ENCODE measurements around the gene SLC37A1. TPM values are rescaled to one million over a fixed set of nuclear protein-coding genes. Genes with fewer than 3 reads are reported as not detected.
A peak's percentile ranks its signal among the peaks of the same experiment; 100 is the strongest.

The SLC37A1 gene
- total and polyA plus RNA-seq, 8 donors: 4.7 to 14.3 (median 7.9) TPM

DNA sequence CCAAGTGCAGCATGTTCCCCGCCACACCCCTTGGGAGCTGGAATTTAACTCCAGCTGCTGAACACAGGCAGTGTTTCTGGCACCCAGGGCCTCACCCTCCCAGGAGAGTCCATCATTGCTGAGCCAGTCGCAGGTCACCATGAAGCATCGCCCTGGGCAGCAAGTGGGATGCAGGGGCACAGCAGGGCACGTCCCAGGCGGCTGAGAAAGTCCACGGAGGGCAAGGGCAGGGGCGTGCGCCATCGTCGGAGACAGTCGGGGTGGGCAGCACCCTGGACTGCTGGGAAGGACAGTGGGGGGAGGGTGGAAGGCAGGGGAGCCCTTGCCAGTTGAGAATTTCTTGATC lies 70.6 kb downstream of the SLC37A1 start:
- Histone ChIP-seq H3K27me3 (no peaks in the 10 kb centered on the region), H3K4me1 (no peaks in the 10 kb centered on the region), H3K9me3 (no peaks in the 10 kb centered on the region), H3K27ac (no peak overlapping the region), H3K4me3 (no peak overlapping the region), H3K36me3 (no peaks in the 10 kb centered on the region)
- 78 to 86% methylated on average over 11 of the region's 11 CpGs for WGBS, 2 donors
- ATAC-seq: no peak
- no peak for FAIRE-seq
- no peak for TF ChIP-seq CTCF (IDR thresholded peaks at IDR 0.05)
- DNase-seq: peak in 1 of 6 donors; percentile 41
- intact Hi-C loops (cut with DNase I): no loop called here

DNA sequence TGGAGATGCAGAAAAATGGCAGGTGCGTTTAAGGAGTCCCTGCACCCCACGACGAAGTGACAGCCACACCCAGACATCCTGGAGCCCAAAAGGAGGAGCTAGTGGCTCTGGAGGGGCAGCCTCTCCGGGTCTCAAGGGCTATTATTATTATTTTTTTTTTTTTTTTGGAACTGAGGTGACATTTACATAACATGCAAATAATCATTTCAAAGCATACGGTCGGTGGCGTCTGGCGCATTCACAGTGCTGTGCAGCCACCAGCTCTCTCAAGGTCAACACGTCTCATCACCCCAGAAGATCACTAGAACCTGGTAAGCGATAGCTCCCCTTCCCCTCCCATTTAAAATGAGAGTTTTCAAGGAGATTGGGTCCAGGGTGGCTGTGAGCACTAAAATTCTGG lies 72.2 kb downstream of the SLC37A1 start:
- intact Hi-C loops (cut with DNase I): no loop called here
- no peak for FAIRE-seq
- Histone ChIP-seq H3K27me3 (no peaks in the 10 kb centered on the region), H3K4me3 (no peak overlapping the region), H3K9me3 (no peaks in the 10 kb centered on the region), H3K36me3 (no peaks in the 10 kb centered on the region), H3K27ac (no peak overlapping the region), H3K4me1 (no peaks in the 10 kb centered on the region)
- no peak for ATAC-seq
- no peak for TF ChIP-seq CTCF (IDR thresholded peaks at IDR 0.05)
- DNase-seq: no peak
- WGBS, 2 donors: 59 to 77% methylated on average over 10 of the region's 10 CpGs

- no peak for ATAC-seq
- Histone ChIP-seq H3K36me3 (no peaks in the 10 kb centered on the region), H3K4me1 (no peaks in the 10 kb centered on the region), H3K4me3 (no peak overlapping the region), H3K9me3 (no peaks in the 10 kb centered on the region), H3K27me3 (no peaks in the 10 kb centered on the region), H3K27ac (no peak overlapping the region)
- 87 to 90% methylated on average over 17 to 19 of the region's 19 CpGs for WGBS, 2 donors
- no peak for TF ChIP-seq CTCF (IDR thresholded peaks at IDR 0.05)
- intact Hi-C loops (cut with DNase I): no loop called here
- FAIRE-seq: no peak
- DNase-seq: no peak
Measured at GRCh38 chr21:42586406-42586805, 72.8 kb downstream of the SLC37A1 start.

- ATAC-seq (no peak), FAIRE-seq (no peak), DNase-seq (no peak)
- intact Hi-C loops (cut with DNase I): no loop called here
- no peak for TF ChIP-seq CTCF (IDR thresholded peaks at IDR 0.05)
- WGBS, 2 donors: 79 to 80% methylated on average over 15 of the region's 15 CpGs
- Histone ChIP-seq H3K27me3 (no peaks in the 10 kb centered on the region), H3K4me1 (no peaks in the 10 kb centered on the region), H3K36me3 (no peaks in the 10 kb centered on the region), H3K9me3 (no peaks in the 10 kb centered on the region), H3K4me3 (no peak overlapping the region), H3K27ac (no peak overlapping the region)
Measured at GRCh38 chr21:42587036-42587435, 73.4 kb downstream of the SLC37A1 start.

- Histone ChIP-seq H3K36me3 (no peaks in the 10 kb centered on the region), H3K4me3 (no peak overlapping the region), H3K4me1 (peaks cover 0 to 3% (median 0%) of the 10 kb centered on the region in 3 donors), H3K27me3 (no peaks in the 10 kb centered on the region), H3K27ac (no peak overlapping the region), H3K9me3 (no peaks in the 10 kb centered on the region)
- FAIRE-seq (no peak), DNase-seq (no peak), ATAC-seq (no peak)
- TF ChIP-seq CTCF (IDR thresholded peaks at IDR 0.05): no peak
- intact Hi-C loops (cut with DNase I): loop anchor here in 1 of 3 donors (10.0 kb wide), 1 partner anchor 234 kb away; no protein-coding TSS in a partner anchor
- WGBS, 2 donors: 65 to 72% methylated on average over 20 of the region's 20 CpGs
Measured at GRCh38 chr21:42590431-42591131, 76.9 kb downstream of the SLC37A1 start.
